HepG2 (cell line): ENCODE data around the gene MAN1A1. TPM values are rescaled to one million over a fixed set of nuclear protein-coding genes. Genes with fewer than 3 reads are reported as not detected.

Experiments used
- ATAC-seq: fragments of 200-7000 bp; cut with Tn5 transposase; 3 replicates; pipeline ENCODE4 v1.9.1; 2020; ENCODE audit warnings: mild to moderate bottlenecking, moderate library complexity
- BruUV-seq: library from RNA; stranded (reverse); fragments of 400-500 nt; replicated peaks from 2 replicates; lab custom pipeline; 2021; lab: Mats Ljungman, UMichigan
- CTCF ChIA-PET: fragments of 300-600 bp; formaldehyde crosslinking; extraction: SDS; loops from one replicate; lab custom pipeline; 2021; ENCODE audit warnings: low total read pairs, inconsistent platforms, low intra/inter-chr PET ratio; lab: Yijun Ruan, JAX
- POLR2A ChIA-PET: fragments of 350-600 bp; sonication (Branson Sonifier 250); formaldehyde crosslinking; loops from one replicate; lab custom pipeline; 2020; ENCODE audit warnings: antibody characterized with exemption, inconsistent platforms; lab: Yijun Ruan, JAX
- DNase-seq: peaks from one replicate; pipeline ENCODE4 v3.0.0-alpha.2; 2015; ENCODE audit warnings: low spot score
- FAIRE-seq: peaks from 3 replicates; lab custom pipeline; 2011; peaks lifted over from hg19 to GRCh38; lab: Jason Lieb, UNC
- H2AFZ ChIP-seq: one replicate; pipeline ENCODE4 v1.6.1; 2011; ENCODE audit warnings: low read length, inconsistent platforms
- H3K27ac ChIP-seq: fragments of 300-600 bp; 3 replicates; pipeline ENCODE4 v1.8.0; 2011; ENCODE audit warnings: mixed run types, mild to moderate bottlenecking, mixed read lengths, low read length, inconsistent platforms; ENCODE audit not compliant: insufficient read depth; ENCODE audit errors: extremely low read length
- H3K27me3 ChIP-seq, 2 experiments: fragments of 200-600 bp in 1 of 2; 2 replicates in 1 of 2; 3 replicates in 1 of 2; pipeline versions ENCODE4 v1.6.0 to v1.8.0; 2011; ENCODE audit warnings: low read length in 2 of 2, mild to moderate bottlenecking in 2 of 2, moderate library complexity in 2 of 2, inconsistent platforms in 1 of 2; ENCODE audit not compliant: insufficient read depth in 2 of 2, control insufficient read depth in 1 of 2
- H3K36me3 ChIP-seq, 2 experiments: fragments of 200-600 bp in 1 of 2; replicated peaks in 1 of 2; 2 replicates in 1 of 2; 3 replicates in 1 of 2; pipeline versions ENCODE4 v1.5.1 to v1.8.0; 2011; ENCODE audit warnings: low read length in 2 of 2, inconsistent platforms in 1 of 2; ENCODE audit not compliant: insufficient read depth in 2 of 2, control insufficient read depth in 1 of 2
- H3K4me1 ChIP-seq: 2 replicates; pipeline ENCODE4 v1.5.1; 2012; ENCODE audit warnings: low read length, inconsistent platforms; ENCODE audit not compliant: insufficient read depth
- H3K4me2 ChIP-seq: 2 replicates; pipeline ENCODE4 v1.6.0; 2011; ENCODE audit warnings: low read depth, low read length, inconsistent platforms
- H3K4me3 ChIP-seq, 3 experiments: fragments of 200-600 bp in 1 of 3; sonication (generic), shearing (Covaris generic) in 1 of 3; replicated peaks in 1 of 3; 2 replicates each; pipeline ENCODE4 v1.5.1; 2011 to 2016; ENCODE audit warnings: low read length in 3 of 3, inconsistent platforms in 2 of 3, low read depth in 2 of 3, mild to moderate bottlenecking in 2 of 3, control low read depth in 1 of 3, mixed read lengths in 1 of 3; ENCODE audit not compliant: insufficient read depth in 1 of 3
- H3K79me2 ChIP-seq: one replicate; pipeline ENCODE4 v1.6.1; 2011; ENCODE audit warnings: low read length, inconsistent platforms; ENCODE audit not compliant: insufficient read depth
- H3K9ac ChIP-seq: 2 replicates; pipeline ENCODE4 v1.6.0; 2011; ENCODE audit warnings: mild to moderate bottlenecking, low read depth, low read length, inconsistent platforms; ENCODE audit not compliant: insufficient read depth
- H3K9me3 ChIP-seq: 2 replicates; pipeline ENCODE4 v1.5.1; 2012; ENCODE audit warnings: mild to moderate bottlenecking, low read length
- H4K20me1 ChIP-seq: 2 replicates; pipeline ENCODE4 v1.6.0; 2011; ENCODE audit warnings: inconsistent platforms, mild to moderate bottlenecking, low read length, moderate library complexity; ENCODE audit not compliant: insufficient read depth
- HNRNPUL1 ChIP-seq: fragments of 200-400 bp; formaldehyde crosslinking; IDR thresholded peaks from 2 replicates; pipeline ENCODE4 v1.6.1; 2017; ENCODE audit warnings: low read depth, mild to moderate bottlenecking, low read length, moderate library complexity
- MIXL1 ChIP-seq: IDR thresholded peaks from 2 replicates; pipeline ENCODE4 v1.6.1; 2016
- POGK ChIP-seq: sonication (generic); formaldehyde crosslinking; conservative IDR thresholded peaks from 2 replicates; pipeline ENCODE4 v1.8.0; 2022; ENCODE audit warnings: mild to moderate bottlenecking, moderate library complexity, missing genetic modification reagents
- RBM22 ChIP-seq: fragments of 200-400 bp; formaldehyde crosslinking; optimal IDR thresholded peaks from 2 replicates; pipeline ENCODE3; 2017; ENCODE audit warnings: mild to moderate bottlenecking, low read length, moderate library complexity
- SRSF4 ChIP-seq: fragments of 200-400 bp; formaldehyde crosslinking; IDR thresholded peaks from one replicate; pipeline ENCODE4 v1.6.1; 2018; ENCODE audit warnings: mild to moderate bottlenecking, low read depth, low read length, moderate library complexity; ENCODE audit not compliant: poor library complexity, severe bottlenecking
- WGBS: methylation state at CpG from one replicate; pipeline ENCODE4 v1.1.6; 2017; ENCODE audit warnings: low lambda C conversion rate; 5-methylcytosine and 5-hydroxymethylcytosine counted together
- in situ Hi-C: cut with HindIII; loops from 2 replicates; pipeline ENCODE4 v1.10.0; 2017; ENCODE audit warnings: low pct_unique_long_range_greater_than_20kb; ENCODE audit not compliant: extremely low pct_ligation_motif_present
- intact Hi-C: fragments of 100-400 bp; cut with micrococcal nuclease; formaldehyde crosslinking; loops from one replicate; pipeline ENCODE4 v1.10.0; 2022; ENCODE audit not compliant: unreplicated experiment
- polyA plus RNA-seq, 8 experiments: library from polyadenylated mRNA; depleted of rRNA in 3 of 8; stranded (reverse) in 7 of 8; unstranded in 1 of 8; fragments of >200 nt; fragmentation: Illumina TruSeq in 4 of 8; extraction: Trizol in 4 of 8; gene quantifications; 2 replicates each; pipeline versions ENCODE4 v1.2.1 to v1.2.3, GENCODE V29; 2011 to 2016; ENCODE audit warnings: low read depth in 4 of 8, missing spikeins in 1 of 8, mixed read lengths in 1 of 8; ENCODE audit not compliant: insufficient read depth in 1 of 8
- total RNA-seq, 5 experiments: library from RNA; depleted of rRNA; stranded (reverse); fragments of >200 nt; fragmentation: Illumina TruSeq; extraction: Trizol; gene quantifications; 2 replicates each; pipeline ENCODE4 v1.2.3, GENCODE V29; 2016; ENCODE audit warnings: low read depth in 1 of 5

Gene MAN1A1
- total and polyA plus RNA-seq, 2 of the 13 experiments (the other 11 are each of a cell fraction or from before 2014, with no cell fraction given): 156 to 236 TPM

- in situ Hi-C loops (no loop called here), intact Hi-C loops (no loop called here)
- ChIA-PET CTCF (no interaction called here), POLR2A (no interaction called here)
- H3K4me3 ChIP-seq: no peak overlapping the region
- peaks cover 43% of the 10 kb centered on the region for H3K4me1 ChIP-seq
- no peak overlapping the region for H3K27ac ChIP-seq
- FAIRE-seq (no peak), ATAC-seq (no peak), DNase-seq (no peak)
- H4K20me1 ChIP-seq: peaks cover 18% of the 10 kb centered on the region
- H3K4me2 ChIP-seq: no peak overlapping the region
- no peaks in the 10 kb centered on the region for H3K27me3 ChIP-seq
- TF ChIP-seq MIXL1 (CRISPR knock-in tag) (no peak), RBM22 (peak; percentile 93)
- peaks cover 55% of the 10 kb centered on the region for H3K79me2 ChIP-seq
- no TSS peak for BruUV-seq
- WGBS: 94% methylated on average over 2 of the region's 2 CpGs
- no peaks in the 10 kb centered on the region for H3K9me3 ChIP-seq
- no peak overlapping the region for H3K9ac ChIP-seq
- H2AFZ ChIP-seq: no peak overlapping the region
- peaks cover 23 to 80% of the 10 kb centered on the region in 2 experiments for H3K36me3 ChIP-seq
These were observed 105.9 kb downstream of the MAN1A1 start for GRCh38 chr6:119243657-119244056.

- peaks cover 20 to 79% of the 10 kb centered on the region in 2 experiments for H3K36me3 ChIP-seq
- no peaks in the 10 kb centered on the region for H3K27me3 ChIP-seq
- DNase-seq (no peak), FAIRE-seq (no peak), ATAC-seq (no peak)
- H3K4me3 ChIP-seq: no peak overlapping the region
- no peak overlapping the region for H3K27ac ChIP-seq
- ChIA-PET CTCF (no interaction called here), POLR2A (no interaction called here)
- no peak overlapping the region for H3K4me2 ChIP-seq
- intact Hi-C loops (no loop called here), in situ Hi-C loops (no loop called here)
- no TSS peak for BruUV-seq
- TF ChIP-seq SRSF4 (peak; percentile 93), HNRNPUL1 (0 out of 2 replicates have a peak, but pooled peaks have one; percentile 3), POGK (no peak)
- no peak overlapping the region for H3K9ac ChIP-seq
- H2AFZ ChIP-seq: no peak overlapping the region
- H3K4me1 ChIP-seq: peaks cover 43% of the 10 kb centered on the region
- peaks cover 57% of the 10 kb centered on the region for H3K79me2 ChIP-seq
- H3K9me3 ChIP-seq: no peaks in the 10 kb centered on the region
- H4K20me1 ChIP-seq: peaks cover 18% of the 10 kb centered on the region
These were observed 106.5 kb downstream of the MAN1A1 start for GRCh38 chr6:119243037-119243436.
